Cardiac septum (tissue), 1 donor: Measurements from ENCODE around the gene HOXB7. TPM values are rescaled to one million over a fixed set of nuclear protein-coding genes. Genes with fewer than 3 reads are reported as not detected.

Source experiments
- DNase-seq: peaks from one replicate; pipeline ENCODE4 v3.0.0-alpha.2; 2020; ENCODE audit warnings: low spot score
- intact Hi-C: fragments of 100-400 bp; cut with DNase I; formaldehyde crosslinking; loops from one replicate; pipeline ENCODE4 v1.14.0; 2022
- total RNA-seq: library from RNA; stranded (reverse); fragmentation: NEBNext Ultra II Directional; extraction: Animal tissue kit (Norgen Biotek cat#: 25700); gene quantifications from one replicate; pipeline ENCODE4 v1.2.1, GENCODE V29; 2021
- donor health status: DM: no; HTN: no; CAD: no.

HOXB7 gene
- total RNA-seq, 1 donor from 2014 or later, result 0.22 TPM

DNA sequence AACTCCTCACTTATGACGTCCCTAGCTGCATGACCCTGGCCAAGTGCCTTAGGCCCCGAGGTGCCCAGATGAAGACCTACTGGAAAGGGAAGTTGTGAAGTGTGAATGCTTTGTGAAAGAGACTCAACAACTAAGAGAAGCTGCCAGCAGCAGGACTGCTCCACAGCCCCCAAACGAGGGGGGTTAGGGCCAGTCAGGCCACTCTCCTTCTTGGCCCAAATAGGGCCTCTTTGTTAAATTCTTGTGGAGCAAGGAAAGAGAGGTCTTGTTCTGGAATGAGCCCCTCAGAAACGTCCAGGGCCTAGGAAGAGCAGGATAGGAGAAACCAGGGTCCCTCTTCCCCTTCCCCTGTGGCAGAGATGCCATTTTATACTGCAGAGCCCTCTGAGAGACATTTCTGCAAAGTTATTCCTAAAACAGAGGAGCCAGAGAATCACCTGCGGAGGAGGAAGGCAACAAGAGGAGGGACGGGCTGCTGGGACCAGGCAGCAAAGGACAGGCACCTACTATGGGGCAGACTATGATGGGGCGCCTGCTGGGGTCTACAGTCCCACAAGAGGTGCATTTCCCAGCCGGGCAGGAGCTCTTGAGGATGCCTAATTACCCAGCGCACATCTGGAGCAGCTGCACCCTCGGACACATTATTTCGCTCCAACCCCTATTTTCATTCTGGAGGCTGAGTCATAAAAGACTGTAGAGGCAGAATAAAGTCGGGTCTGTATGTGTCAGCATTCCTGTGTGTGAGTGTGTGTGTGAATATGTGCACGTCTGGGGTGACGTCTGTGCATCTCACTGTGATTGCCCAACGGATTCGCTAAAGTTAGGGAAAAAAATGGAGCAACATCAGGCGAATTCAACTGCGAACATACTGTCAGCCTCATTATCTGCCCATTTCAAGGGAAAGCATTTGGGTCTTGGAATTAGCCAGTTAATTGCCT, 26.8 kb upstream of the HOXB7 start:
- intact Hi-C loops, result no loop called here
- peak; percentile 53 for DNase-seq

- intact Hi-C loops, result no loop called here
- no peak for DNase-seq
Measured at GRCh38 chr17:48636177-48637018, 25.6 kb upstream of the HOXB7 start.

GRCh38 chr17:48634493-48635208, 23.8 kb upstream of the HOXB7 start:
- intact Hi-C loops, result no loop called here

GRCh38 chr17:48633266-48633677, 22.5 kb upstream of the HOXB7 start:
- intact Hi-C loops, result no loop called here
- no peak for DNase-seq

More at GRCh38 chr17:48634493-48635208, 23.8 kb upstream of the HOXB7 start:
- DNase-seq, result no peak

GRCh38 chr17:48632579-48633265, 21.9 kb upstream of the HOXB7 start:
- intact Hi-C loops, result no loop called here
- DNase-seq, result no peak

- intact Hi-C loops, result no loop called here
- DNase-seq, result peak; percentile 49
Measured at GRCh38 chr17:48631693-48632578, 21.1 kb upstream of the HOXB7 start.

GRCh38 chr17:48630925-48631692, 20.3 kb upstream of the HOXB7 start:
- no peak for DNase-seq
- intact Hi-C loops, result no loop called here

DNA sequence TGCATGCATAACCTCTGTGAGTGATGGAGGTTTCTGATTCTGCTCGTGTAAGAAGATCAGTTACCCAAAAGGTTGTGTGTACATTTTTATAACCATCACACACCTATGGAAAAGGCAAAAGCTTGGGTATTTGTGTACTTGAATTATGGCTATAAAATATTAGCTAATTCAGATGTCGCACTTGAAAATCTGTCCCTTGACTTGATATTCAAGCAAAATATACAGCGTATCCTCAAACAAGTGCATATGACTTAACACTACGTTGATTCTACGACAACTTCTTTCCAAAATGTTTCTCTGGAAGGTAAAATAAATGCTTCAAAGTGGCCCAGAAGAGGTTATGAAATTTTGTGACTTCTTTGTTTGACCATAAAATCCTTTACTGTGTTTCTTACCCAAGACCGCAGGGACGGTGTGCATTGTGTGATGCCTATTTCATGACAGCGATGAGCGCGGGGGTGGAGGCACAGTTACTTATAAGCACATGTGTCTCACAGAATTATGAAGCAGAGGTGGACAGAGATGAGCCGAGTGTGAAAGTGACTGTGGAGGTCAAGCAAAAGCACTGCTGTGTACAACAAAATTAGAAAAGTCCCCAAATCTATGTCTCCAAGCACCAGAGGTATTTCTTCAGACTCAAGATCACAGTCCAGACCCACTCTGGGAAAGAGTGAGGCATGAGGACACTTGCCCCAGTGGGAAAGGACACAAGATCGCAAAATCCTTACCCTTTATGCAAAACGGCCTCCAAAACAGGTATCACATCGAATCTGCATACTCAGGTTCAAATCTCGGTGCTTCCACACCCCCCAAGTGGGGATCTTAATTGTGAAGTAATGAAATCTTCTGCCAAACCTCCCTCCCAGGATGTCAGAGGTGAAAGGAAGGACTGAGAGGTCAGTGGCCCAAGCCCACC, 19.4 kb upstream of the HOXB7 start:
- DNase-seq, result no peak
- intact Hi-C loops, result no loop called here

GRCh38 chr17:48629411-48629759, 18.6 kb upstream of the HOXB7 start:
- intact Hi-C loops, result no loop called here
- DNase-seq, result no peak

- intact Hi-C loops, result no loop called here
- no peak for DNase-seq
Measured at GRCh38 chr17:48628649-48629410, 18.0 kb upstream of the HOXB7 start.

GRCh38 chr17:48627623-48628521, 17.1 kb upstream of the HOXB7 start:
- DNase-seq, result no peak
- intact Hi-C loops, result no loop called here

DNA sequence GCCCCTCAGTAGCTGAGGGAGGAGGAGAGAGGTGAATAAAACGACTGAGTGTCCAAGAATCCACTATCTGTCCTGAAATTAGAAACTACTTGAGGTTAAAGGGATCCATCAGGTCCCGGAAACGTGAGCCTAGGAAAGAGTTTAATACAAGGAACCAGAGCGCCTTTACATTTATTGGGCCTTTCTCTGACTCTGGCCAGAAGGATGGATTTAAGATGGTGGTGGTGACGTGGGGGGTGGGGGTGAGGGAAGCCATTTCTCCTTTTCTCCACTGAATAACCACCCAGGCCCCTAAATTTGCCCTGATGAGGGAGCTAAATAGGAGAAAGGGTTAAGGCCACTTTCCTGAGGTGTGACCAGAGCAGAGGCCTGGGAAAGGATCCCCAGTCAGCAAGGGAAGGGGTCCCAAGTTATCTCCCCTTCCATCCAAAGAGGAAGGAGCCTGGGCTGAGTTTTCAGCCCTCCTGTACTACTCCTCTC, 16.3 kb upstream of the HOXB7 start:
- DNase-seq, result no peak
- intact Hi-C loops, result no loop called here

- intact Hi-C loops, result no loop called here
- no peak for DNase-seq
Measured at GRCh38 chr17:48626245-48627117, 15.7 kb upstream of the HOXB7 start, which contains the start of gene HOXB9. Gene HOXB9 (minus strand): TSS chr17:48626358. CDS start chr17:48626269, 89 bp downstream.
